GM10266 (cell line): ENCODE measurements around the gene CCDC68.

Source experiments
- DNase-seq: peaks from one replicate; pipeline ENCODE4 v3.0.0; 2012; ENCODE audit errors: extremely low spot score
- CTCF ChIP-seq: IDR thresholded peaks from 2 replicates; pipeline ENCODE4 v1.5.1; 2012; ENCODE audit warnings: mild to moderate bottlenecking, low read depth; ENCODE audit not compliant: control insufficient read depth, insufficient read depth; ENCODE audit errors: missing control alignments

Gene CCDC68

GRCh38 chr18:54878159-54878622, 81.1 kb downstream of the CCDC68 start:
- TF ChIP-seq CTCF, result no peak
- DNase-seq, result no peak

- no peak for DNase-seq
- no peak for TF ChIP-seq CTCF
These were observed 82.2 kb downstream of the CCDC68 start for GRCh38 chr18:54877076-54877475.

DNA sequence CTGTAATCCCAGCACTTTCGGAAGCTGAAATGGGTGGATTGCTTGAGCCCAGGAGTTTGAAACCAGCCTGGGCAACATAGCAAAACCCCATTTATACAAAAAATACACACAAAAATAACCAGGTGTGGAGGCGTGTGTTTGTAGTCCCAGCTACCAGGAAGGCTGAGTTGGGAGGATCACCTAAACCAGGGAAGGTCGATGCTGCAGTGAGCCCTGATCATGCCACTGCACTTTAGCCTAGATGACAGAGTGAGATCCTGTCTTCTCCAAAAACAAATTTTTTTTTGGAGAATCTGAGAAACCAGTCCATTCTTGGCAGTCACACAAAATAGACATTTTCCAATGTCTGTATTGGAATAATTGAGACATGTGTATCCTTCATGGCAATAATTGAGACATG, 84.2 kb downstream of the CCDC68 start:
- no peak for DNase-seq
- no peak for TF ChIP-seq CTCF

DNA sequence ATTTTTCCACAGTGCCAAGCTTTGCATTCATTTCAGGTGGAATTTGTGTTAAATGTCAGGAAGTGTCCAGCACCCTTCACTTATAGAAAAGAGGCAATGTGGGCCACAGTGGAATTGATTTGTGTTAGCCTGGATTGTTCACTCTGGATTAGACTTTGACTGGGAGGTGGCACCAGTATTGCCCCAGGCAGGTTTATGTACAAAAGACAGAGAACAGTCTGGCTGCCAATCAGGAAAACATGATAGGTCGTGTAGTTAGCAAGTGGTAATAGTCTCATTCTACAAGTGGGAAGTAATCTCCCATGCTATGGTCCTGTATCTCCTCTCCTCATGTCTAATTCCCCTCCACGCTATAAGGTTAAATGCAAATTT, 85.4 kb downstream of the CCDC68 start:
- no peak for TF ChIP-seq CTCF
- no peak for DNase-seq

DNA sequence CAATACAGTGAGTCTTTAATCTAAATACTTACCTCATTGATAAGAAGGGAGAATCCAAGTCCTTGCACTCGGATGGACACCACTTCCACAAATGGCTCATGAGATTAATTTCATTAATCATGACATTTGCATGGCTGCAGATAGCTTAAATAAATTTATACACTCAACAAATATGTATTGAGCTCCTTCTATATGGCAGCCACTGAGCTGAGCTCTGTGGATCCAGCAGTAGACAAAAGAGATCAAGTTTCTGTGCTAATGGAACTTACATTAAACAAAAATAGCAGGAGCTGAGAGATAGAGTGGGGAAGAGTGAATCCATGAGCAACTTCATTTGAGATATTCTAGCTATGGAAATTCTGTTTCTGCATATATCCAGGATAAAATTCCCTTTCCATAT, 86.6 kb downstream of the CCDC68 start:
- DNase-seq, result no peak

DNA sequence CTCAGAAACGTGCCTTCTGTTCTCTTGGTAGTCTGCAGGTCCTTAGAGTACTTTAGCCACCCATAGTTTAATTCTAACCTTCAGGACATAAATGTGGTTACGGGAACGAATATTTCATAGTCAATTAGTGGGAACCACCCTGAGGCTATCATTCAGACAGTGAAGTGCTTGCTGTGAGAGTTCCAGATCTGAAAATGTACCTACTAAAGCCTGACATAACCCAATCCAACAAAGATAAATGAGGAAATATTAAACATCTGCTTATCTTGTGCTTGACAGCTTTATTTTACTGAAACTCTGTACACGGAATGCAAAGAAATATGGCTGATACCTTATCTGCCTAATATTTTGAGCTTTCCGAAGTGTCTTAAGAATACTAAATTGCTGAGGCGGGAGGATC, 88.0 kb downstream of the CCDC68 start:
- TF ChIP-seq CTCF, result no peak
- no peak for DNase-seq

More for the DNA sequence above, 86.6 kb downstream of the CCDC68 start:
- TF ChIP-seq CTCF, result no peak

DNA sequence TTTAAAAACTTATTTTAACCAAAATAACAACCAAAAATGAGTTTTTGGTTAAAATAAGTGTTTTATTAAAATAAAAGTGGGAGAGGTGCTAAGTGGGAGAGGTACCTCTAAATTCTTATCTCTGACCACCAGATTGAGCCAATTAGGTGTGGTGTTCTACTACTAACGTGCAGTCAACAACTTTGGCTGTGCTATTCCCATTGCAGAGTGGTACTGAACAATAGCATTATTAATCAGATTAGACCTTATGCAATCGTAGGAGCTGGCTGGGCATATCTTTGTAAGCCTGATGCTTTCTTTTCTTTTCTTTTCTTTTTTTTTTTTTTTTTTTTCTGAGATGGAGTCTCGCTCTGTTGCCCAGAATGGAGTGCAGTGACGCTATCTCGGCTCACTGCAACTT, 92.1 kb downstream of the CCDC68 start:
- no peak for TF ChIP-seq CTCF
- DNase-seq, result no peak
